ENCODE data around the gene CMTM8. TPM values are rescaled to one million over a fixed set of nuclear protein-coding genes. Genes with fewer than 3 reads are reported as not detected.

CMTM8 gene
- total RNA-seq, 2 experiments from 2014 or later: 6.1 to 7.5 TPM

DNA sequence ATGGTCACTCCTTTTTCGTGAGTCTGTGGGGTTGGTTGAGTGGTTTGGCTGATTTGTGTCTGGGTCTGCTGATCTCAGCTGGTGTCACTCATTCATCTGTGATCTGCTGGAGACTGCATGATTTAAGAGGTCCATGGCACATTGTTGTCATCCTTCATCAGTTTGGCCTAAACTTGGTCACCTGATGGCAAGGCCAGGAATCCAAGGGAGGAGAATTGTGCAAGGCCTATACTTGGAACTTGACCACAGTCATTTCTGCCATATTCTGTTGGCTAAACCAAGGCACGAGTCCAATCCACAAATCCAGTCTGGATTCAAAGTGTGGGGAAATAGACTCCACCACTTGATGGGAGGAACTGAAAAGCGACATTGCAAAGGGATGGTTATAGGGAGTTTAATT lies 67.6 kb downstream of the CMTM8 start:
- no peak overlapping the region for H3K4me3 ChIP-seq (ENCODE audit: low read length)
- H3K27ac ChIP-seq (ENCODE audit: low read depth in 1 of 2, low read length in 2 of 2): no peak overlapping the region
- CTCF ChIA-PET: no interaction called here
- peaks cover 29% of the 10 kb centered on the region for H3K4me1 ChIP-seq (ENCODE audit: insufficient read depth, low read length)
- DNase-seq: no peak
- TF ChIP-seq, protein P1, sequence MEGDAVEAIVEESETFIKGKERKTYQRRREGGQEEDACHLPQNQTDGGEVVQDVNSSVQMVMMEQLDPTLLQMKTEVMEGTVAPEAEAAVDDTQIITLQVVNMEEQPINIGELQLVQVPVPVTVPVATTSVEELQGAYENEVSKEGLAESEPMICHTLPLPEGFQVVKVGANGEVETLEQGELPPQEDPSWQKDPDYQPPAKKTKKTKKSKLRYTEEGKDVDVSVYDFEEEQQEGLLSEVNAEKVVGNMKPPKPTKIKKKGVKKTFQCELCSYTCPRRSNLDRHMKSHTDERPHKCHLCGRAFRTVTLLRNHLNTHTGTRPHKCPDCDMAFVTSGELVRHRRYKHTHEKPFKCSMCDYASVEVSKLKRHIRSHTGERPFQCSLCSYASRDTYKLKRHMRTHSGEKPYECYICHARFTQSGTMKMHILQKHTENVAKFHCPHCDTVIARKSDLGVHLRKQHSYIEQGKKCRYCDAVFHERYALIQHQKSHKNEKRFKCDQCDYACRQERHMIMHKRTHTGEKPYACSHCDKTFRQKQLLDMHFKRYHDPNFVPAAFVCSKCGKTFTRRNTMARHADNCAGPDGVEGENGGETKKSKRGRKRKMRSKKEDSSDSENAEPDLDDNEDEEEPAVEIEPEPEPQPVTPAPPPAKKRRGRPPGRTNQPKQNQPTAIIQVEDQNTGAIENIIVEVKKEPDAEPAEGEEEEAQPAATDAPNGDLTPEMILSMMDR (IDR thresholded peaks at IDR 0.05): no peak
- H3K27me3 ChIP-seq (ENCODE audit: control insufficient read depth in 1 of 2, insufficient read depth in 2 of 2, low read length in 2 of 2): no peaks in the 10 kb centered on the region
- Mint-ChIP-seq H3K9me3 (no peaks in the 10 kb centered on the region), H3K36me3 (ENCODE audit: low read depth) (no peaks in the 10 kb centered on the region), H3K4me3 (no peak overlapping the region), H3K27ac (peak overlapping the region; percentile 63), H3K27me3 (no peaks in the 10 kb centered on the region), H3K4me1 (ENCODE audit: low read depth) (peaks cover 75% of the 10 kb centered on the region)
- H3K9me3 ChIP-seq (ENCODE audit: control insufficient read depth in 1 of 2, insufficient read depth in 1 of 2, low read length in 2 of 2): no peaks in the 10 kb centered on the region
- intact Hi-C loops (cut with DNase I, micrococcal nuclease): no loop called here
- H3K36me3 ChIP-seq (ENCODE audit: insufficient read depth, low read length): no peaks in the 10 kb centered on the region
- no peak for ATAC-seq (ENCODE audit: poor library complexity)
- POLR2A ChIA-PET: no interaction called here

DNA sequence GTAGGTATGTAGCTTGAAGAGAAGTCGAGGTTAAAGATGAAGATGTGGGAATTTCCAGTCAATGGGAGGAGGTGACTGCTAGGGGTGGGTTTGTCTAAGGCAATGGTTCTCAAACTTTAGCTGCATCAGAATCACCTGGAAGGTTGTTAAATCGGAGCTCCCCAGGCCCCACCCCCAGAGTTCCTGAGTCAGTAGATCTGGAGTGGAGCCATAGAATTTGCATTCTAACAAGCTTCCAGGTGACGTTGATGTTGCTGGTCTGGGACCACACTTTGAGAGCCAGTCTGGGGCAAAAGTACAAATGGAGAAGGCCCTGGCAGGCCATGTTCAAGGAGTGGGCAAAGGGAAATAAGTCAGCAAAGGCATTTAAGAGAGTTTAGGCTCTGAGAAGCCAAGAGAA lies 69.1 kb downstream of the CMTM8 start:
- ATAC-seq (ENCODE audit: poor library complexity) (no peak), DNase-seq (no peak)
- Histone ChIP-seq H3K4me1 (ENCODE audit: insufficient read depth, low read length) (peaks cover 19% of the 10 kb centered on the region), H3K27me3 (ENCODE audit: control insufficient read depth in 1 of 2, insufficient read depth in 2 of 2, low read length in 2 of 2) (no peaks in the 10 kb centered on the region), H3K4me3 (ENCODE audit: low read length) (no peak overlapping the region), H3K36me3 (ENCODE audit: insufficient read depth, low read length) (no peaks in the 10 kb centered on the region), H3K27ac (ENCODE audit: low read depth in 1 of 2, low read length in 2 of 2) (no peak overlapping the region), H3K9me3 (ENCODE audit: control insufficient read depth in 1 of 2, insufficient read depth in 1 of 2, low read length in 2 of 2) (no peaks in the 10 kb centered on the region)
- TF ChIP-seq, protein P1 (IDR thresholded peaks at IDR 0.05): no peak
- H3K4me1 Mint-ChIP-seq (ENCODE audit: low read depth): peaks cover 73% of the 10 kb centered on the region
- no peaks in the 10 kb centered on the region for H3K9me3 Mint-ChIP-seq
- intact Hi-C loops (cut with DNase I, micrococcal nuclease): no loop called here
- ChIA-PET POLR2A (no interaction called here), CTCF (interaction anchor here (0.6 to 1.7 kb wide), 2 partner anchors 68 to 177 kb away, joined by 3 to 4 read pairs; no protein-coding TSS in a partner anchor)
- H3K27ac Mint-ChIP-seq: peak overlapping the region; percentile 32
- no peaks in the 10 kb centered on the region for H3K27me3 Mint-ChIP-seq
- no peaks in the 10 kb centered on the region for H3K36me3 Mint-ChIP-seq (ENCODE audit: low read depth)
- H3K4me3 Mint-ChIP-seq: no peak overlapping the region

DNA sequence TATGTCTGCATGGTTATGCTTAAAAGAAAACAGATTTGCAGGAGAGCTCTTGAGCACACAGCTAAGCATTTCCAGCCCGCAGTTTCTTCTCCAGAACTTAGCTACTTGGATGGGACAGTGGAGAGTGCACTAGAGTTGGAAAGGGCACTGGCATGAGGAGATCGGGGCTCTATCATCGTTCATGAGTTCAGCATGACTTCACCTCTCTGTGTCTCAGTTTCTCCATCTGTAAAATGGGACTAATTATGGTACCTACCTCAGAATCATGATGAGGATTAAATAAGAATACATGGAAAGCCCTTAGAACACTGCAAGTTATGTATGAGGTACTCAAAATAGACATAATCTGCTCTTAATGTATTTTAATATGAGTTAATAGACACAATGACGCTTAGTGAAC lies 69.9 kb downstream of the CMTM8 start:
- Mint-ChIP-seq H3K9me3 (no peaks in the 10 kb centered on the region), H3K36me3 (ENCODE audit: low read depth) (no peaks in the 10 kb centered on the region), H3K27me3 (no peaks in the 10 kb centered on the region), H3K4me3 (no peak overlapping the region), H3K27ac (no peak overlapping the region), H3K4me1 (ENCODE audit: low read depth) (peaks cover 72% of the 10 kb centered on the region)
- Histone ChIP-seq H3K27me3 (ENCODE audit: control insufficient read depth in 1 of 2, insufficient read depth in 2 of 2, low read length in 2 of 2) (no peaks in the 10 kb centered on the region), H3K27ac (ENCODE audit: low read depth in 1 of 2, low read length in 2 of 2) (no peak overlapping the region), H3K36me3 (ENCODE audit: insufficient read depth, low read length) (no peaks in the 10 kb centered on the region), H3K9me3 (ENCODE audit: control insufficient read depth in 1 of 2, insufficient read depth in 1 of 2, low read length in 2 of 2) (no peaks in the 10 kb centered on the region), H3K4me3 (ENCODE audit: low read length) (no peak overlapping the region), H3K4me1 (ENCODE audit: insufficient read depth, low read length) (peaks cover 19% of the 10 kb centered on the region)
- CTCF ChIA-PET: interaction anchor here (0.6 to 1.7 kb wide), 2 partner anchors 69 to 177 kb away, joined by 3 to 4 read pairs; no protein-coding TSS in a partner anchor
- intact Hi-C loops (cut with DNase I, micrococcal nuclease): no loop called here
- DNase-seq (no peak), ATAC-seq (ENCODE audit: poor library complexity) (no peak)
- TF ChIP-seq, protein P1 (IDR thresholded peaks at IDR 0.05): no peak
- POLR2A ChIA-PET: no interaction called here
